ENCODE measurements around the gene SLC9A6. TPM values are rescaled to one million over a fixed set of nuclear protein-coding genes. Genes with fewer than 3 reads are reported as not detected.

SLC9A6 gene
- total and polyA plus RNA-seq, 9 of the 15 experiments (the other 6 are each of a cell fraction or from before 2014, with no cell fraction given): 3.7 to 13.9 (median 9.9) TPM

- peak; percentile 97 for TF ChIP-seq ZFP91 (CRISPR knock-in tag; IDR thresholded peaks at IDR 0.05)
- TF ChIP-seq RERE (CRISPR knock-in tag; IDR thresholded peaks at IDR 0.05; ENCODE audit: borderline replicate concordance): no peak
- no peak for TF ChIP-seq SRSF7 (optimal IDR thresholded peaks at IDR 0.05; ENCODE audit: low read depth, low read length)
- TF ChIP-seq MTA2 (IDR thresholded peaks at IDR 0.05; ENCODE audit: low read depth): no peak
- peak; percentile 77 for TF ChIP-seq MEIS2 (IDR thresholded peaks at IDR 0.05; ENCODE audit: partially characterized antibody)
- TF ChIP-seq RB1 (IDR thresholded peaks at IDR 0.05; ENCODE audit: low read depth): peak; percentile 64; the same call in 1 of the 2 replicates
- TF ChIP-seq SMC3 (conservative IDR thresholded peaks at IDR 0.05; ENCODE audit: insufficient read depth, low read depth, low read length): no peak
- no peak for TF ChIP-seq ELK3 (CRISPR knock-in tag; IDR thresholded peaks at IDR 0.05)
- TF ChIP-seq ZNF644 (tag; IDR thresholded peaks at IDR 0.05; ENCODE audit: low read depth): no peak
- no peak for TF ChIP-seq ZNF766 (CRISPR knock-in tag; conservative IDR thresholded peaks at IDR 0.05)
- no peak for TF ChIP-seq SAFB2 (IDR thresholded peaks at IDR 0.05; ENCODE audit: borderline replicate concordance, low read depth, low read length, severe bottlenecking)
- no peak for TF ChIP-seq GTF2F1 (IDR thresholded peaks at IDR 0.05; ENCODE audit: low read depth, low read length)
- TF ChIP-seq MEF2D (tag; conservative IDR thresholded peaks at IDR 0.05; ENCODE audit: low read depth): no peak
- TF ChIP-seq PURB (CRISPR knock-in tag; IDR thresholded peaks at IDR 0.05; ENCODE audit: low read depth): no peak
These were observed at the start of gene SLC9A6 (continued) for GRCh38 chrX:135985157-135985972.

Data from K562 (cell line).